Measurements from ENCODE around the gene FREM3.

GRCh38 chr4:143642611-143643010, 57.9 kb downstream of the FREM3 start:
- TF ChIP-seq, protein P1, sequence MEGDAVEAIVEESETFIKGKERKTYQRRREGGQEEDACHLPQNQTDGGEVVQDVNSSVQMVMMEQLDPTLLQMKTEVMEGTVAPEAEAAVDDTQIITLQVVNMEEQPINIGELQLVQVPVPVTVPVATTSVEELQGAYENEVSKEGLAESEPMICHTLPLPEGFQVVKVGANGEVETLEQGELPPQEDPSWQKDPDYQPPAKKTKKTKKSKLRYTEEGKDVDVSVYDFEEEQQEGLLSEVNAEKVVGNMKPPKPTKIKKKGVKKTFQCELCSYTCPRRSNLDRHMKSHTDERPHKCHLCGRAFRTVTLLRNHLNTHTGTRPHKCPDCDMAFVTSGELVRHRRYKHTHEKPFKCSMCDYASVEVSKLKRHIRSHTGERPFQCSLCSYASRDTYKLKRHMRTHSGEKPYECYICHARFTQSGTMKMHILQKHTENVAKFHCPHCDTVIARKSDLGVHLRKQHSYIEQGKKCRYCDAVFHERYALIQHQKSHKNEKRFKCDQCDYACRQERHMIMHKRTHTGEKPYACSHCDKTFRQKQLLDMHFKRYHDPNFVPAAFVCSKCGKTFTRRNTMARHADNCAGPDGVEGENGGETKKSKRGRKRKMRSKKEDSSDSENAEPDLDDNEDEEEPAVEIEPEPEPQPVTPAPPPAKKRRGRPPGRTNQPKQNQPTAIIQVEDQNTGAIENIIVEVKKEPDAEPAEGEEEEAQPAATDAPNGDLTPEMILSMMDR (IDR thresholded peaks at IDR 0.05; ENCODE audit: borderline replicate concordance, extremely low read depth, low read length, poor library complexity, severe bottlenecking) = no peak
- no peak for TF ChIP-seq EZH2 (IDR thresholded peaks at IDR 0.05; ENCODE audit: borderline replicate concordance, low read depth, low read length, severe bottlenecking)

Data from DND-41 (cell line).